ENCODE measurements around the gene ADAM19. TPM values are rescaled to one million over a fixed set of nuclear protein-coding genes. Genes with fewer than 3 reads are reported as not detected.

The ADAM19 gene
- total and polyA plus RNA-seq, 2 experiments from 2014 or later = 6.5 to 11.5 TPM

DNA sequence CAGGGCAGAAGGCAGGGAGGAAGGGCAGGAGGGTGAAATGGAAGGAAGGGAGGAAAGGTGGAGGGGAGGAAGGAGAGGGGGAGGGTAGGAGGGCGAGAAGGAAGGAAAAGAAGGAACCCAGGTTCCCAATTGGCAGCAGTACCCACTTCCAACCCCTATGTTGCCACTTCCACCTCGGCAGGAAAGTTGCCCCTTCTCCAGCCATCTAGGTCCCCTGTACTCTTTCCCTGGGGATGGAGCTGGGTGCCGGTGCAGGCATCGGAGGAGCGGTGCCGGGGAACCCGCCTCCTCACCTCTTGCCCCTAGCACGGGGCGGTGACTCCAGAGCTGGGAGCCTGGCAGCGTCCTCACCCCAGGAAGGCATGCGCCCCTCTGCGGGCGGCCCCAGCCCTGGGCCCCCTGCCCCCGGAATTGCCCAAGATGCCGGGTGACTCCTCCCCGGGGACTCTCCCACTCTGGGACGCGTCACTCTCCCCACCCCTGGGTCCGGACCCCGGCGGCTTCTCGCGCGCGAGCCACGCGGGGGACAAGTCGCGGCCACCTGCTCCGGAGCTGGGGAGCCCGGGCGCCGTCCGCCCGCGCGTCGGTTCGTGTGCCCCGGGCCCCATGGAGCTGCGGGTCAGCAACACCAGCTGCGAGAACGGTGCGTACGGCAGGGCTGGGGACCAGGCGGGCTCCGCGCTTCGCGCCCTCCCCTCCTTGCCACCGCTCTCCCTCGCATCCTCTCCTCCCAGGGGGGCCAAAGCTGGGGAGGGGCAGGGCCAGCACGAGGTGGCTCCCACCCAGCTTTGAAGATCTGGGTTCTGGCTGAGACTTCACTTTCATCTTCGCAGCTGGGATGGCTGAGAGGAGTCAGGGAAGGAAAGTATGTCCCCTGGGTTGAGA, 115.6 kb downstream of the ADAM19 start, which contains the start of gene NIPAL4:
Gene NIPAL4, plus strand, starts transcription at position 499 of the 885 bp plus-strand sequence. Its CDS starts 108 bp downstream, at position 607.
- H3K4me3 ChIP-seq = peak within 1 kb of the TSS; percentile 65
- peaks cover 29% of the 10 kb centered on the region for H3K27me3 ChIP-seq
- no peaks in the 10 kb centered on the region for H3K4me1 ChIP-seq (ENCODE audit: low read depth)
- TF ChIP-seq, protein P1, sequence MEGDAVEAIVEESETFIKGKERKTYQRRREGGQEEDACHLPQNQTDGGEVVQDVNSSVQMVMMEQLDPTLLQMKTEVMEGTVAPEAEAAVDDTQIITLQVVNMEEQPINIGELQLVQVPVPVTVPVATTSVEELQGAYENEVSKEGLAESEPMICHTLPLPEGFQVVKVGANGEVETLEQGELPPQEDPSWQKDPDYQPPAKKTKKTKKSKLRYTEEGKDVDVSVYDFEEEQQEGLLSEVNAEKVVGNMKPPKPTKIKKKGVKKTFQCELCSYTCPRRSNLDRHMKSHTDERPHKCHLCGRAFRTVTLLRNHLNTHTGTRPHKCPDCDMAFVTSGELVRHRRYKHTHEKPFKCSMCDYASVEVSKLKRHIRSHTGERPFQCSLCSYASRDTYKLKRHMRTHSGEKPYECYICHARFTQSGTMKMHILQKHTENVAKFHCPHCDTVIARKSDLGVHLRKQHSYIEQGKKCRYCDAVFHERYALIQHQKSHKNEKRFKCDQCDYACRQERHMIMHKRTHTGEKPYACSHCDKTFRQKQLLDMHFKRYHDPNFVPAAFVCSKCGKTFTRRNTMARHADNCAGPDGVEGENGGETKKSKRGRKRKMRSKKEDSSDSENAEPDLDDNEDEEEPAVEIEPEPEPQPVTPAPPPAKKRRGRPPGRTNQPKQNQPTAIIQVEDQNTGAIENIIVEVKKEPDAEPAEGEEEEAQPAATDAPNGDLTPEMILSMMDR (IDR thresholded peaks at IDR 0.05; ENCODE audit: low read depth, low read length) = no peak
- H3K9me3 ChIP-seq (ENCODE audit: low read depth) = no peaks in the 10 kb centered on the region
- H3K36me3 ChIP-seq = no peaks in the 10 kb centered on the region
- peak in 1 of 2 donors; percentile 38 for DNase-seq (ENCODE audit: low read depth in 1 of 2, low spot score in 1 of 2)
- no peak within 1 kb of the TSS for H3K27ac ChIP-seq

DNA sequence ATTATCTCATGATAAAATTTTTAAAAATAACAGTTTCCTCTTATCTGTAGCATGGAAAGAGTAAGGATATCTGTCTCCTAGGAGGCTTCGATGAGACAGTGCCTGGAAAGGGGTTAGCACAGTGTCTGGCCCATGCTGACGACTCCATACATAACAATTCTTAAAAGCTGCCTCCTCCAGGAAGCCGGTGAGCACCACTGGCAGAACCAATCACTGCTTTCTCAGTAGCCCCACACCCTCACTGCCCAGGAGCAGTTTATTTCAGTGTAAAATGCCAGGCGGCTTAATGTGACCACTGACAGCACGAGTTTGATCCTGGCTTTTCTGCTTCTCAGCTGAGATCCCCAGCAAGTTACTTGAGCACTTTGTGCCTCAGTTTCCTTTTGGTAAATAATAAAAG, 116.7 kb downstream of the ADAM19 start:
- H3K27me3 ChIP-seq = peaks cover 29% of the 10 kb centered on the region
- no peak overlapping the region for H3K4me3 ChIP-seq
- TF ChIP-seq, protein P1 (IDR thresholded peaks at IDR 0.05; ENCODE audit: low read depth, low read length) = no peak
- DNase-seq (ENCODE audit: low read depth in 1 of 2, low spot score in 1 of 2) = no peak
- H3K27ac ChIP-seq = no peak overlapping the region
- H3K36me3 ChIP-seq = no peaks in the 10 kb centered on the region
- no peaks in the 10 kb centered on the region for H3K9me3 ChIP-seq (ENCODE audit: low read depth)
- no peaks in the 10 kb centered on the region for H3K4me1 ChIP-seq (ENCODE audit: low read depth)

DNA sequence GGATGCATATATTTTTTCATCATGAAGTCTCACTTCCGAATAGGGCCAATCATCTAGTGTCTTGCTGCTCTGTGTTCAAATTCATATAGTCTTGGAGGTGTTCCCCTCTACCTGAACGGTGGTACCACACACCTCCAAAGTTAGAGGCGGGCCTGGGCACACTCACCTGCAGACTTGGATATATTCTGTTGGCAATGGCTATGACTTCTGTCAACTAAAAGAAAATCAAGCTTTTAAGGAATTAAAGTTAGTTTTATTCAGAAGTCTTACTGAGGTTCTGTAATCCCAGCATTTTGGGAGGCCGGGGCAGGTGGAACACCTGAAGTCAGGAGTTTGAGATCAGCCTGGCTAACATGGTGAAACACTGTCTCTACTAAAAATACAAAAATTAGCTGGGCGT, 118.2 kb downstream of the ADAM19 start:
- peaks cover 29% of the 10 kb centered on the region for H3K27me3 ChIP-seq
- no peak for DNase-seq (ENCODE audit: low read depth in 1 of 2, low spot score in 1 of 2)
- H3K9me3 ChIP-seq (ENCODE audit: low read depth) = no peaks in the 10 kb centered on the region

DNA sequence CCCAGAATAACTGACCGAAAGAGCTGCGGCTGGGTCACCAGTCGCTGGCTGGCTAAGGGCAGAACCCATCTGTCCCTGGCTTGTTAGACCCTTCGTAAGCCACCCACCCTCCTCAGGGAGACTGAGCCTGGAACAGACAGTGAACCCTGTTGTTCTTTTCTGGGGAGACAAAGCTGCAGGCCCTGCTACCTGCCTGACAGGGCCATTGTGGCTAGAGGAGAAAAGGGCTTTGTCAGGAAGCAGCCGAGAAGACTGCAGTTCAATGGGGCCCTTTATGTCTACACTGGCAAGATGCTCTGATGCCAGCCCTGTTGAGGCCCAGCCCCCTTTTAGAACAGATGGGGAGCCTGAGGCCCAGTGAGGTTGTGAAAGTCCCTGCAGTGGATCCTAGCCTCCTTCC, 119.3 kb downstream of the ADAM19 start:
- H3K4me3 ChIP-seq = no peak overlapping the region

More for the DNA sequence above, 118.2 kb downstream of the ADAM19 start:
- no peaks in the 10 kb centered on the region for H3K36me3 ChIP-seq
- no peaks in the 10 kb centered on the region for H3K4me1 ChIP-seq (ENCODE audit: low read depth)
- no peak overlapping the region for H3K4me3 ChIP-seq
- TF ChIP-seq, protein P1 (IDR thresholded peaks at IDR 0.05; ENCODE audit: low read depth, low read length) = no peak
- H3K27ac ChIP-seq = no peak overlapping the region

DNA sequence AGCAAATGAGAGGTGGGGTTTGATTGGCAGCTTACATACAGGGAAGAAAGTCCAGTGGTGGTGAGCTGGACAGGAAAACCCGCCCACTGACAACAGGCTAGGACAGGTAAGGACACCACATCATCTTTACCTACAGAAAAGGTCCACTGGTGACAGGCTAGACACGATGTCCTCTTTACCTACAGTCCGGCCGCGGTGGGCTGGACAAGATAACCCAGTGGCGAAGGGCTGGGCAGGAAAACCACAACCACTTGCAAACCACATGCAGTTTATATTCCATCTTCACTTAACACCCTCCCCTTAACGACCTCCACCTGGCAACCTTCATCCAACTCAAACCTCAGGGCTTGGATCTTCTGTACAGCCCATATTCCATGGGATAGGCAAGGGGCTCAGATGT, 120.5 kb downstream of the ADAM19 start:
- H3K27me3 ChIP-seq = peaks cover 13% of the 10 kb centered on the region
- no peaks in the 10 kb centered on the region for H3K36me3 ChIP-seq
- no peaks in the 10 kb centered on the region for H3K4me1 ChIP-seq (ENCODE audit: low read depth)
- no peaks in the 10 kb centered on the region for H3K9me3 ChIP-seq (ENCODE audit: low read depth)
- no peak for DNase-seq (ENCODE audit: low read depth in 1 of 2, low spot score in 1 of 2)
- no peak overlapping the region for H3K4me3 ChIP-seq
- H3K27ac ChIP-seq = no peak overlapping the region
- TF ChIP-seq, protein P1 (IDR thresholded peaks at IDR 0.05; ENCODE audit: low read depth, low read length) = no peak

More for the DNA sequence above, 119.3 kb downstream of the ADAM19 start:
- H3K9me3 ChIP-seq (ENCODE audit: low read depth) = no peaks in the 10 kb centered on the region
- H3K27me3 ChIP-seq = peaks cover 26% of the 10 kb centered on the region
- no peaks in the 10 kb centered on the region for H3K36me3 ChIP-seq
- TF ChIP-seq, protein P1 (IDR thresholded peaks at IDR 0.05; ENCODE audit: low read depth, low read length) = no peak
- H3K27ac ChIP-seq = no peak overlapping the region
- no peaks in the 10 kb centered on the region for H3K4me1 ChIP-seq (ENCODE audit: low read depth)
- no peak for DNase-seq (ENCODE audit: low read depth in 1 of 2, low spot score in 1 of 2)
